Erythroblast (primary cell): ENCODE results near the gene ATF3.

Experiments used
- GATA1 ChIP-seq: IDR thresholded peaks from 2 replicates; pipeline ENCODE4 v1.6.1; 2011; ENCODE audit warnings: low read depth, mild to moderate bottlenecking, control low read depth, low read length, moderate library complexity
- POLR2A ChIP-seq: IDR thresholded peaks from 2 replicates; pipeline ENCODE4 v1.6.1; 2011; ENCODE audit warnings: mild to moderate bottlenecking, low read length

DNA sequence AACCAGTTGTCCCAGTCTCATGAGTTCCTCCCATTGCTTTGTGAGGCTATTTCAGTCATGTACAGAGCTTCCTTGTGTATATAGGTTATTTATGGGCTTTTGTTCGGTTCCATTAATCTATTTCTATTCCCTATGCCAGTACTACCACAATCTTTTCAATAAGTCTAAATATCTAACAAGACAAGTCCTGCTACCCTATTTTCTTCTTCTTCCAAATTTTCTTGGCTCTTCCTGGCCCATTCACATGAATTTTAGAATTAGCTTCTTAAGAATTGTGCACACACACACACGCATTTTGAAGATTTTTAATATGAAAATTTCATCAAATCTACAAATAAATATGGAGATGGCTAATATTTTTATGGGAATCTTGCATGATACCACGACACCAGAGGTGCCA, 33.8 kb upstream of the ATF3 start:
- no peak for TF ChIP-seq POLR2A
- TF ChIP-seq GATA1: no peak
